ENCODE measurements around the gene PSMA7. TPM values are rescaled to one million over a fixed set of nuclear protein-coding genes. Genes with fewer than 3 reads are reported as not detected.

The PSMA7 gene
- total RNA-seq, 2 experiments from 2014 or later = 287 to 288 TPM

DNA sequence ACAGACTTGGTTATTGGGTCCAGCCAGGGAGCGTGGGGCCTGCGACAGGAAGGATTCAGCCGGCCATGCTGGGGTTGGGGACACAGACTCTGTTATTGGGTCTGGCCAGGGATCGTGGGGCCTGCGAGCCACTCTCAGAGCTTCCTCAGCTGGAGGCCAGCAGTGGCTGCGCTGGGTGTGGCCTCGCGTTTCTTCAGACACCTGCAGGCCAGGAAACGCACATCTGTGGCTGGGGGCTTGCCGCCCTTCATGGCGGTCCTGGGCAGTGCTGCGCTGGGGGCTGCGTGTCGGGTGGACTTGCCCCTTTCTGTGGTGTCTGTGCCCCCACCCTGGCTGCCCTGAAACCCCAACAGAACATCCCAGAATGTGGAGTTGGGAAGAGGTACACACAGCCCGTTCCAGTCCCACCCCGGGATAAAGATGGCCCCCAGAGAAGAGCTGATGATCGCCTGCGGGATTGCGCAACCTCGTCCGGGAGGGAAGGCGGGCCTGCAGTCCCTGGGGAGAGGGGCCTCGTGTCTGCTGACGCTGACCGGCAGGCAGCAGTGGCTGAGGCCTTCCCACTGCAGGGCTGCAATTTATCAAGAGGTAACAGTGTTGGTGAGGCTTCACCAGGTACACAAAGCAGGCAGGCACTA is 22.7 kb upstream of the PSMA7 start:
- intact Hi-C loops (cut with micrococcal nuclease) = no loop called here
- Mint-ChIP-seq H3K36me3 (ENCODE audit: low read depth) (peaks cover 14% of the 10 kb centered on the region), H3K4me3 (no peak overlapping the region), H3K4me1 (ENCODE audit: low read depth) (no peaks in the 10 kb centered on the region), H3K27me3 (ENCODE audit: low read depth) (no peaks in the 10 kb centered on the region), H3K9me3 (no peaks in the 10 kb centered on the region), H3K27ac (no peak overlapping the region)
- DNase-seq = no peak
- CTCF ChIA-PET = interaction anchor here (1.2 kb wide), 1 partner anchor 16 kb away, joined by 4 read pairs; no protein-coding TSS in a partner anchor

DNA sequence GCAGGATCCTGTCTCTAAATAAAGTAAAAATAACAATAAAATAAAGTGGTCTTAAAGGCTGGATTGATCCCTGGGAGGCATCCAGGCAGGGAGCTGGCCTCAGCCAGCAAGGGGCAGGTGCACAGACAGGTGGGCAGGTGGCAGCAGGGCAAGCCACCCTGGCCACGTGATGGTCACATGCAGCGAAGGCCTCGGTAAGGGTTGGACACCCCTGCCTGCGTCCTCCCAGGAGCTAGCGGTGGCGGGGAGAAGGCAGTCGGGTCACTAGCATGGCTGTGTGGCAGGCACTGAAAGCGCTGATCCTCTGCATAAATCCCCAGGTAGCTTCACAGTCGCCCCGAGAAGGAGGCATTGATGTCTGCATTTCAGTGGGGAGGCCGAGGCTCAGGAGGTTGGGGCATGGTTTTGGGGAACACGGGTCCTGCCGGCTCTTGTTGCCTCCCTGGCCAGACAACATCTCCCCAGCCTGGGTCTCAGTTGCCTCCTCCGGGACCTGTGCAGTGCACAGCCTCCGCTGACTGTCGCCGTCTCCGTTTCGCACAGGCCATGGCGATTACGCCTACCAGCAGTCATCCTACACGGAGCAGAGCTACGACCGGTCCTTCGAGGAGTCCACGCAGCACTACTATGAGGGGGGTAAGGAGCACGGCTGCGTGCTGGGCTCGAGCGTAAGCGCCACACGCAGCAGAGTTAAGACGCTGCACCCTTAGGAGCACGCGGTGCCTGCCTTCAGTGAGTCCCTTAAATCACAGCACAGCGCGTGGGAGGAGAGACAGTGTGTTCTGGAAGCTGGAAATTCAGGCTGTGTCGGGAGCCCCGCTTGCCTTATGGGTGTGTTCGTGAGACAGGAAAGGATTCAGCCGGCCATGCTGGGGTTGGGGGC is 21.9 kb upstream of the PSMA7 start:
- Mint-ChIP-seq H3K36me3 (ENCODE audit: low read depth) (peaks cover 14% of the 10 kb centered on the region), H3K4me3 (no peak overlapping the region), H3K9me3 (no peaks in the 10 kb centered on the region), H3K27ac (no peak overlapping the region), H3K4me1 (ENCODE audit: low read depth) (no peaks in the 10 kb centered on the region), H3K27me3 (ENCODE audit: low read depth) (no peaks in the 10 kb centered on the region)
- intact Hi-C loops (cut with micrococcal nuclease) = no loop called here
- CTCF ChIA-PET = no interaction called here
- no peak for DNase-seq

DNA sequence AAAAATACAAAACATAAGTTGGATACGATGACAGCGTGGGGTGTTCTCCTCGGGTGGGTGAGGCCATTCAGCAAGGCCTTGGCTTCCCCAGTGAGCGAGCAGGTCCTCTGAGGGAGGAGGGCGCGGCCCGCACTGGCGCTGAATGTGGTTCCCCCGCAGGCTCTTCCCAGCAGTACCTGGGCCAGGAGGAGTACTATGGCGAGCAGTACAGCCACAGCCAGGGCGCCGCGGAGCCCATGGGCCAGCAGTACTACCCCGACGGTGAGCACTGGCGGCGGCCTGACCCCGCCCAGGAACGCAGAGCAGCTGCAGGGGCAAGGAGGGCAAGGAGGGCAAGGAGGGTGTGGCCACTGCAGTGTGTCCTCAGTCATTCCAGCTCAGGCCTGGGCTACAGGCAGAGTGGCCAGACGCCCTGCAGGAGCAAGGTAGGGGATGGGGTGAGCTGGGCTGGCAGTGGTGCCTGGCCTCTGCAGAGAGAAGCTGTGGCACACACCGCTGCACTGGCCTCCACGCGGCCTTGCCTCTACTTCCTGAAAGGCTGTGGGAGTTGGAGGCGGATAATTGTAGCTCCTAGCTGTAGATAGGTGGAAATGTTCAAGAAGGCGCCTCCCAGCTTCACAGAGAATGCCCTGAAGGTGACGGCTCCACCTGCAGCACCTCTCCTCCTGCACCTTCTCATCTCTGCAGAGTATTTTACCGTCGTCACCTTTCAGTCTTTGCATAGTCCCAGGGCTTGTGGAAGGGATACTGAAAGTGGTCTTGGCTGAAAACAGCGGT is 21.0 kb upstream of the PSMA7 start:
- peaks cover 14% of the 10 kb centered on the region for H3K36me3 Mint-ChIP-seq (ENCODE audit: low read depth)
- intact Hi-C loops (cut with micrococcal nuclease) = no loop called here
- H3K27ac Mint-ChIP-seq = no peak overlapping the region
- no peak for DNase-seq
- peaks cover 5% of the 10 kb centered on the region for H3K4me1 Mint-ChIP-seq (ENCODE audit: low read depth)
- no peak overlapping the region for H3K4me3 Mint-ChIP-seq
- no peaks in the 10 kb centered on the region for H3K9me3 Mint-ChIP-seq
- no peaks in the 10 kb centered on the region for H3K27me3 Mint-ChIP-seq (ENCODE audit: low read depth)
- CTCF ChIA-PET = no interaction called here

DNA sequence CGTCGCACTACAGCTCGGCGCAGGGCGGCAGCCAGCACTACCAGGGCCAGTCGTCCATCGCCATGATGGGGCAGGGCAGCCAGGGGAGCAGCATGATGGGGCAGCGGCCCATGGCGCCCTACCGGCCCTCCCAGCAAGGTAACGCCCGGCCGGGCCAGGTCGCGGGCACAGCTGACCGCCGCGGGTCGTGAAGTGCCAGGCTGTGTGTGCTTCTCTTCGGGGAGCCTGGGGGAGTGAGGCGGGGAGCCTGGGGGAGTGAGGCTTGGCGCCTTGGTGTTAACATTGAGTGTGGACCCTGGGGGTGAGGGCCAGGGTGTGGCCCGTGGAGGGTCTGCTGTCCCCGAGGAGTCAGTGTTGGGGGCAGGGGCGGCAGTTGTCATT is 20.3 kb upstream of the PSMA7 start:
- H3K4me1 Mint-ChIP-seq (ENCODE audit: low read depth) = peaks cover 5% of the 10 kb centered on the region
- H3K9me3 Mint-ChIP-seq = no peaks in the 10 kb centered on the region
- CTCF ChIA-PET = no interaction called here
- H3K4me3 Mint-ChIP-seq = no peak overlapping the region
- H3K27me3 Mint-ChIP-seq (ENCODE audit: low read depth) = no peaks in the 10 kb centered on the region
- H3K27ac Mint-ChIP-seq = no peak overlapping the region
- intact Hi-C loops (cut with micrococcal nuclease) = no loop called here
- no peak for DNase-seq
- peaks cover 14% of the 10 kb centered on the region for H3K36me3 Mint-ChIP-seq (ENCODE audit: low read depth)

DNA sequence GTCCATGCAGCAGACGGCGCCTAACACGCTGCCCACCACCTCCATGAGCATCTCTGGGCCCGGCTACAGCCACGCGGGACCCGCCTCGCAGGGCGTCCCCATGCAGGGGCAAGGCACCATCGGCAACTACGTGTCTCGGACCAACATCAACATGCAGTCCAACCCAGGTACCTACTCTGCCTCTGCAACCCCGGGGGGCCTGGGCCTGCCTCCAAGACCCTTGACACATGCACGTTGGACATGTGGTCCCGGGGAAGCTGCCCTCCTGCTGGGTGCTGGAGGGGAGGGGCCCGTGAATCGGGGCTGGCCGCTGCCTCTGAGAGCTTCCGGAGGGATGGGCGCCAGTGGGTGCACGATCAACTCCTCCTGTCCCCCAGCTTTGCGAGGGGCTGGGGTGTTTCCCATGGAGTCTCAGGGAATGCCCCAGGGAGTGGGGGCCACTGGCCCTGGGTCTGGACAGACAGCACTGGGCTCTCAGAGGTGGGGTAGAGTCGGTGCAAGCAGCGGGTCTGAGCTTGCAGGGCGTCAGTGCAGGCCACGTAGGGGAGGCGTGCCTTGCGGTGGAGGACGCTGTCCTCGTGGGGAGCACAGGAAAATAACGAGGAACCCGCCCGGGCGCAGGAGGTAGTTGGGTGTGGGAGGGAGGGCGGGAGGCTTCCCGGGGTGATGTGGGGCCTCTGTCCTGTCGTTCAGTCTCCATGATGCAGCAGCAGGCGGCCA is 19.7 kb upstream of the PSMA7 start:
- H3K27me3 Mint-ChIP-seq (ENCODE audit: low read depth) = no peaks in the 10 kb centered on the region
- intact Hi-C loops (cut with micrococcal nuclease) = no loop called here
- CTCF ChIA-PET = no interaction called here

DNA sequence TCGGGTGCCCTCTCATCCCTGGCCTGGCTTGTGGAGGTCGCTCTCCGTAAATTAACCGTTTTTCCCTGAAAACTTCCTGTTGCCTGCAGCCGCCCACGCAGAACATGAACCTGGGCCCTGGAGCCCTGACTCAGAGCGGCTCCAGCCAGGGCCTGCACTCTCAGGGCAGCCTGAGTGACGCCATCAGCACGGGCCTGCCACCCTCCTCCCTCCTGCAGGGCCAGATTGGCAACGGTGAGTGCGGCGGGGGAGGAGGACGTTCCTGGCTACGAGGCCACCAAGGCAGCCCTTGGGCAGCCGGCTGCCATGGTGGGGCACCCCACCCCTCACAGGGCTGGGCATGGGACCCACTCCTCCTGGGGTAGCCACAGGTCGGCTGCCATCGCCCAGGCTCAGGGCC is 18.2 kb upstream of the PSMA7 start:
- H3K27ac Mint-ChIP-seq = no peak overlapping the region
- peaks cover 5% of the 10 kb centered on the region for H3K4me1 Mint-ChIP-seq (ENCODE audit: low read depth)
- CTCF ChIA-PET = no interaction called here
- peaks cover 8% of the 10 kb centered on the region for H3K36me3 Mint-ChIP-seq (ENCODE audit: low read depth)
- H3K4me3 Mint-ChIP-seq = no peak overlapping the region
- intact Hi-C loops (cut with micrococcal nuclease) = no loop called here
- no peak for DNase-seq
- H3K9me3 Mint-ChIP-seq = no peaks in the 10 kb centered on the region
- no peaks in the 10 kb centered on the region for H3K27me3 Mint-ChIP-seq (ENCODE audit: low read depth)

More for the DNA sequence above, 19.7 kb upstream of the PSMA7 start:
- Mint-ChIP-seq H3K27ac (no peak overlapping the region), H3K4me1 (ENCODE audit: low read depth) (peaks cover 5% of the 10 kb centered on the region), H3K36me3 (ENCODE audit: low read depth) (peaks cover 10% of the 10 kb centered on the region), H3K4me3 (no peak overlapping the region), H3K9me3 (no peaks in the 10 kb centered on the region)
- DNase-seq = no peak

DNA sequence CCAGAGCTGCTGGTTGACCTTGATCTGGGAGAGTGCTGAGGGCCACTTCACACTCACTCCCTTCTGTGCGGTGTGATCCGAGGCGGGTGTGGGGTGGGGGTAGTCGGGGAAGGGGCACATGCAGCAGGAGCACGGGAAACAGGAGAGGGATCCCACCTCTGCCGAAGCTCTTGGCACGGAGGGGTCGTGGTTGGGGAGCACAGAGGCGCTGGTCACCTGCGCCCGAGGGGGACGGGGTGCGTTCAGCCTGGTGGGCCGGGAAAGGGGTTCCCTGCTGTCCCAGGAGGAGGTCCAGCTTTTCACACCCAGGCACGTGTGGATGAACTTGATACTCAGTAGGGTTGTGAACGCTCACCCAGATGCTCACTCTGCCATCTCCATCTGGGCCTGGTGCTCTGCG is 17.7 kb upstream of the PSMA7 start:
- no peaks in the 10 kb centered on the region for H3K27me3 Mint-ChIP-seq (ENCODE audit: low read depth)
- H3K9me3 Mint-ChIP-seq = no peaks in the 10 kb centered on the region
- no peak overlapping the region for H3K27ac Mint-ChIP-seq
- peaks cover 6% of the 10 kb centered on the region for H3K4me1 Mint-ChIP-seq (ENCODE audit: low read depth)
- CTCF ChIA-PET = no interaction called here
- DNase-seq = no peak
- H3K4me3 Mint-ChIP-seq = no peak overlapping the region
- intact Hi-C loops (cut with micrococcal nuclease) = no loop called here
- H3K36me3 Mint-ChIP-seq (ENCODE audit: low read depth) = peaks cover 8% of the 10 kb centered on the region

DNA sequence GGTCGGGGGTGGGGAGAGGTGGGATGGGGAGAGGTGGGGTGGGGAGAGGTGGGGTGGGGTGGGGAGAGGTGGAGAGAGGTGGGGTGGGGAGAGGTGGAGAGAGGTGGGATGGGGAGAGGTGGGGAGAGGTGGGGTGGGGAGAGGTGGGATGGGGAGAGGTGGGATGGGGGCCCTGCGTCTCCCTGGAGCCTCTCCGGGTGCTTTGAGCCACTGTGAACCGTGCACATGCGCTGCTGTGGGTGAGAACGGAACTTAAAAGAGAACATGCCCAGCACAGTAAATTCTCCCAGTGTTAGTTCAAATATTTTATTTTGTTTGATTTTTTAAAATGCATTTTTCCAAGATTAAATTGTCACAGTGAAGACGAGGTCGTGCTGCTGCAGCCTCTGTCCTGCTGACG is 17.1 kb upstream of the PSMA7 start:
- no peak overlapping the region for H3K27ac Mint-ChIP-seq
- no peak for DNase-seq
- H3K36me3 Mint-ChIP-seq (ENCODE audit: low read depth) = peaks cover 9% of the 10 kb centered on the region
- CTCF ChIA-PET = no interaction called here
- H3K4me1 Mint-ChIP-seq (ENCODE audit: low read depth) = peaks cover 8% of the 10 kb centered on the region
- no peaks in the 10 kb centered on the region for H3K9me3 Mint-ChIP-seq
- intact Hi-C loops (cut with micrococcal nuclease) = no loop called here
- no peaks in the 10 kb centered on the region for H3K27me3 Mint-ChIP-seq (ENCODE audit: low read depth)
- H3K4me3 Mint-ChIP-seq = no peak overlapping the region

DNA sequence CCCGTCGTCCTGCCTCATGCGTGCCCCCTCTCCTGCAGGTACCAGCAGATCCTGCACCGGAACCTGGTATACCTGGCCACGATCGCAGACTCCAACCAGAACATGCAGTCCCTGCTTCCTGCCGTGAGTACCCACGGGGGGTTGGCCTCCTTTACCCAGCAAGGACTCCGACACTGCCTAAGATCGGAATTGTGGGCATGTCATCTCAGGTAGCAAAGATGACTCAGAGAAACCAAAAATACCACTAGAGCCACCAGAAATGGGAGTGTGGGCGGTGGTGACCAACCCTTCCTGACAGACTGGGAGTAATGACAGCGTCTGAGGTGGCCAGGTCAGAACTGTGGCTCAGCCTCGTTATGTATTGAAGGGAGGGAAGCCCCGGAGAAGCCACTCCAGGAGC is 16.6 kb upstream of the PSMA7 start:
- CTCF ChIA-PET = no interaction called here
- peaks cover 8% of the 10 kb centered on the region for H3K4me1 Mint-ChIP-seq (ENCODE audit: low read depth)
- H3K36me3 Mint-ChIP-seq (ENCODE audit: low read depth) = peaks cover 8% of the 10 kb centered on the region
- intact Hi-C loops (cut with micrococcal nuclease) = no loop called here
- no peaks in the 10 kb centered on the region for H3K9me3 Mint-ChIP-seq
- H3K4me3 Mint-ChIP-seq = no peak overlapping the region
- no peak overlapping the region for H3K27ac Mint-ChIP-seq
- no peaks in the 10 kb centered on the region for H3K27me3 Mint-ChIP-seq (ENCODE audit: low read depth)
- peak; percentile 60 for DNase-seq

DNA sequence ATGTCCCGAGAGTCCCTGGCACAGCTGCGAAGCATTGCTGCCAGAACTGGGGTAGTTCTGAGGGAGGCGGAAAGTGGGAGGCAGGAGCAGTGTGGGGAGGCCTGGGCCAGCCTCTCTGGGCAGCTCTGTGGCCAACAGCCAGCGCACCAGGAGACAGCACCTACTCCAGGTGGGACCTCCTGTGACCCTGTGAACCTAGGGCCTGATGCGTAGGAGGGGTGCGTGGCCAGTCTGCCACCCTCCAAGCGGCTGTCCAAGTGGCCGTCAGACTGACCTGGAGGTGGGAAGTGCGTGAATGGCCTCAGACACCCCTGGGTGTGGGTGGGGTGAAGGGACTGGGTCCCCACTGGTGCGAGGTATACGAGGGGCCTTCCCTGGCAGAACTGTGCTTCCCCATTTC is 15.9 kb upstream of the PSMA7 start:
- no peak overlapping the region for H3K4me3 Mint-ChIP-seq
- no peak overlapping the region for H3K27ac Mint-ChIP-seq
- CTCF ChIA-PET = interaction anchor here (0.6 kb wide), 1 partner anchor 133 kb away, joined by 3 read pairs; no protein-coding TSS in a partner anchor
- no peaks in the 10 kb centered on the region for H3K9me3 Mint-ChIP-seq
- H3K4me1 Mint-ChIP-seq (ENCODE audit: low read depth) = peaks cover 8% of the 10 kb centered on the region
- intact Hi-C loops (cut with micrococcal nuclease) = no loop called here
- DNase-seq = no peak
- peaks cover 14% of the 10 kb centered on the region for H3K36me3 Mint-ChIP-seq (ENCODE audit: low read depth)
- H3K27me3 Mint-ChIP-seq (ENCODE audit: low read depth) = no peaks in the 10 kb centered on the region

DNA sequence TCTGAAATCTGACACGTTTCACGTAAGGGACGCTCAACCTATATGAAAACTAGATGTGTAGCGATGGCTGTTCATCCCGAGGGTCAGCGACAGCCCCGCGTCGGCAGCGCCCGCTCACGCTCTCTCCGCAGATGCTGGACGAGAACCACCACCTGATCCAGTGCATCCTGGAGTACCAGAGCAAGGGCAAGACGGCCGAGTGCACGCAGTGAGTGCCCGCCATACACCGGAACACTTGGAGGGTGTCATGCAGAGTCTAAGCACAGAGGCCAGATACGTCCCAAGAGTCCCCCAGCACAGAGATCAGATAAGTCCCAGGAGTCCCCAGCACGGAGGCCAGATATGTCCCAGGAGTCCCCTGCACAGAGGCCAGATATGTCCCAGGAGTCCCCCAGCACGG is 15.3 kb upstream of the PSMA7 start:
- peaks cover 10% of the 10 kb centered on the region for H3K4me1 Mint-ChIP-seq (ENCODE audit: low read depth)
- H3K27me3 Mint-ChIP-seq (ENCODE audit: low read depth) = no peaks in the 10 kb centered on the region
- no peak overlapping the region for H3K27ac Mint-ChIP-seq
- DNase-seq = no peak
- H3K4me3 Mint-ChIP-seq = no peak overlapping the region
- H3K36me3 Mint-ChIP-seq (ENCODE audit: low read depth) = peaks cover 16% of the 10 kb centered on the region
- H3K9me3 Mint-ChIP-seq = no peaks in the 10 kb centered on the region
- intact Hi-C loops (cut with micrococcal nuclease) = no loop called here
- CTCF ChIA-PET = interaction anchor here (0.6 kb wide), 1 partner anchor 132 kb away, joined by 3 read pairs; no protein-coding TSS in a partner anchor

DNA sequence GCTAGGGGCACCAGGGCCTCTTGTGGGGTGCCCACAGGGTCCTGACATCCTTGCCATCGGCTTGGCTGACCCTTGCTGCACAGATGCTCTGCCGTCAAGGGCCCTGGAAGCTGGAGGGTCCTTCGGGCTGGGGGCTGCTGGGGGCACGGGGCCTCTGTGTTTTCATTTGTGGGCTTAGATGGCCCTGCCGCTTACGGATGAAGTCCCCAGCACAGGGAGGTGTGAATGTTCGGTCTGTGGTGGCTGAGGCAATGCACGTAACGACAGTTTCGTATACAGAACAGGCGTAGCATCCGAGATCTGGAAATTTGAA is 14.8 kb upstream of the PSMA7 start:
- Mint-ChIP-seq H3K36me3 (ENCODE audit: low read depth) (peaks cover 18% of the 10 kb centered on the region), H3K27ac (no peak overlapping the region), H3K27me3 (ENCODE audit: low read depth) (no peaks in the 10 kb centered on the region), H3K4me1 (ENCODE audit: low read depth) (peaks cover 10% of the 10 kb centered on the region), H3K4me3 (no peak overlapping the region), H3K9me3 (no peaks in the 10 kb centered on the region)
- intact Hi-C loops (cut with micrococcal nuclease) = no loop called here
- DNase-seq = no peak
- CTCF ChIA-PET = no interaction called here

Measured in activated naive CD4-positive, alpha-beta T cell treated with anti-CD3 and anti-CD28 coated beads for 36 hours (primary cell).